ENCODE measurements around the gene UBASH3B. TPM values are rescaled to one million over a fixed set of nuclear protein-coding genes. Genes with fewer than 3 reads are reported as not detected.

Gene UBASH3B
- total and polyA plus RNA-seq, 9 donors, result 0.31 to 5.9 (median 1.8) TPM

DNA sequence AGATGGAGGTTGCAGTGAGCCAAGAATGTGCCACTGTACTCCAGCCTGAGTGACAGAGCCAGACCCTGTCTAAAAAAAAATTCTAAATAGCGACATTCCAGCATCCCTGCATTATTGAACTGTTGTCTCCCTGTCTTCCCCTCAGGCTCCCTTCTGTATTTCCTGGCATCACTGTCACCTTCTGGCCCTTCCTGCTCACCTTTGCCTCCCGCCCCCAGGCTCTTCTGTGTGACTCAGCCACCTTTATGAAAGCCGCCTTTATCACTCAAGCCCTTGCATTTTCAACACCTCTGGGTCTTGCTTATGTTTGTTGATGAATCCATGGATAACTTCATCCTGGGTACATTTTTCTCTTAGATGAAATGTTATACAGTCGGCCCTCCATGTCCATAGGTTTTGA lies 21.1 kb downstream of the UBASH3B start:
- no peaks in the 10 kb centered on the region for H3K9me3 ChIP-seq
- H3K27me3 ChIP-seq, result no peaks in the 10 kb centered on the region
- TF ChIP-seq, protein P1, sequence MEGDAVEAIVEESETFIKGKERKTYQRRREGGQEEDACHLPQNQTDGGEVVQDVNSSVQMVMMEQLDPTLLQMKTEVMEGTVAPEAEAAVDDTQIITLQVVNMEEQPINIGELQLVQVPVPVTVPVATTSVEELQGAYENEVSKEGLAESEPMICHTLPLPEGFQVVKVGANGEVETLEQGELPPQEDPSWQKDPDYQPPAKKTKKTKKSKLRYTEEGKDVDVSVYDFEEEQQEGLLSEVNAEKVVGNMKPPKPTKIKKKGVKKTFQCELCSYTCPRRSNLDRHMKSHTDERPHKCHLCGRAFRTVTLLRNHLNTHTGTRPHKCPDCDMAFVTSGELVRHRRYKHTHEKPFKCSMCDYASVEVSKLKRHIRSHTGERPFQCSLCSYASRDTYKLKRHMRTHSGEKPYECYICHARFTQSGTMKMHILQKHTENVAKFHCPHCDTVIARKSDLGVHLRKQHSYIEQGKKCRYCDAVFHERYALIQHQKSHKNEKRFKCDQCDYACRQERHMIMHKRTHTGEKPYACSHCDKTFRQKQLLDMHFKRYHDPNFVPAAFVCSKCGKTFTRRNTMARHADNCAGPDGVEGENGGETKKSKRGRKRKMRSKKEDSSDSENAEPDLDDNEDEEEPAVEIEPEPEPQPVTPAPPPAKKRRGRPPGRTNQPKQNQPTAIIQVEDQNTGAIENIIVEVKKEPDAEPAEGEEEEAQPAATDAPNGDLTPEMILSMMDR (IDR thresholded peaks at IDR 0.05), result no peak
- TF ChIP-seq EP300 (IDR thresholded peaks at IDR 0.05), result no peak
- no peak for TF ChIP-seq POLR2A (IDR thresholded peaks at IDR 0.05)
- no peak overlapping the region for H3K4me3 ChIP-seq
- H3K36me3 ChIP-seq, result no peaks in the 10 kb centered on the region
- H3K27ac ChIP-seq, result no peak overlapping the region
- intact Hi-C loops (cut with DNase I), result no loop called here
- DNase-seq, result no peak
- no peaks in the 10 kb centered on the region for H3K4me1 ChIP-seq (ENCODE audit: insufficient read depth)
- WGBS, 3 donors, result 93 to 96% (median 96%) methylated on average over 4 of the region's 4 CpGs

DNA sequence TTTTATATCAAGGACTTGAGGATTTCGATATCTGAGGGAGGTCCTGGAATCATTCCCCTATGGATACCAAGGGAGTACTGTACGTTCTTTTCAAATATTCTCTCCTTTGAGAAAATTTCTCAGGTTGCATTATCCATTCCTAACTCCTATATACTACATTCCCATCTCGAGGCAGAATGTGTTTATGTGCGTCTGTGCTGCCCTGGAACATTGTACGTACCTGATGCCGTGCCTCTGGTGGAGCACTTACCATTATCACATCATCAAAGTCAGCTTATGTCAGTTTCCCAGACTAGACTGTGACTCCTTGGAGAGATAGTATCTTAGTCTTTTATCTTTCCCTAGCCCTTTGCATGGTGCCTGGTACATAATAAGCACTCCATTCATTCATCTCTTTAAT lies 21.7 kb downstream of the UBASH3B start:
- no peak for DNase-seq
- 84 to 90% (median 86%) methylated on average over 6 of the region's 6 CpGs for WGBS, 3 donors
- H3K9me3 ChIP-seq, result no peaks in the 10 kb centered on the region
- TF ChIP-seq EP300 (IDR thresholded peaks at IDR 0.05) (no peak), POLR2A (IDR thresholded peaks at IDR 0.05) (no peak)
- TF ChIP-seq, protein P1 (IDR thresholded peaks at IDR 0.05), result no peak
- no peaks in the 10 kb centered on the region for H3K36me3 ChIP-seq
- no peak overlapping the region for H3K27ac ChIP-seq
- no peaks in the 10 kb centered on the region for H3K27me3 ChIP-seq
- no peaks in the 10 kb centered on the region for H3K4me1 ChIP-seq (ENCODE audit: insufficient read depth)
- intact Hi-C loops (cut with DNase I), result no loop called here
- H3K4me3 ChIP-seq, result no peak overlapping the region

DNA sequence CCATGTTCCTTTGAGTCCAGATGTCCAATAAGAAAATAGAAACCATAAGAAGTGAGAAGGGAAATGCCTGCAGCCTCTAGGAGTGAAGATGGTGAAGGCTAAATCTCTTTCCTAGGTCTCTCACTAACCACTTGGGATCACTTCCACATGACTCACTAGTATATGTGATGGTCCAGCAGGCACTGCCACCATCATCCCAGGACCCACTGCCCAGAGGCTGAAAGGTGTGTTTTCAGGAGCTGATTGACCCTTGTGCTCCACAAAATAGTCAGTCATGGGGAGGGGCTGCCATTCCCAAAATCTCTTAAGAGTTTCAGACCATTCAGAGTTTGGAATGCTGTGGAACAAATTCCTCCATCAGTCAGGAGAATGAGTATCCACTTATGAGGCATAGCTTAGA lies 22.9 kb downstream of the UBASH3B start:
- intact Hi-C loops (cut with DNase I), result no loop called here
- no peak for TF ChIP-seq POLR2A (IDR thresholded peaks at IDR 0.05)
- TF ChIP-seq, protein P1 (IDR thresholded peaks at IDR 0.05), result no peak
- no peak for TF ChIP-seq EP300 (IDR thresholded peaks at IDR 0.05)
- Histone ChIP-seq H3K27me3 (no peaks in the 10 kb centered on the region), H3K36me3 (no peaks in the 10 kb centered on the region), H3K9me3 (no peaks in the 10 kb centered on the region), H3K27ac (no peak overlapping the region), H3K4me3 (no peak overlapping the region), H3K4me1 (ENCODE audit: insufficient read depth) (no peaks in the 10 kb centered on the region)
- no peak for DNase-seq

DNA sequence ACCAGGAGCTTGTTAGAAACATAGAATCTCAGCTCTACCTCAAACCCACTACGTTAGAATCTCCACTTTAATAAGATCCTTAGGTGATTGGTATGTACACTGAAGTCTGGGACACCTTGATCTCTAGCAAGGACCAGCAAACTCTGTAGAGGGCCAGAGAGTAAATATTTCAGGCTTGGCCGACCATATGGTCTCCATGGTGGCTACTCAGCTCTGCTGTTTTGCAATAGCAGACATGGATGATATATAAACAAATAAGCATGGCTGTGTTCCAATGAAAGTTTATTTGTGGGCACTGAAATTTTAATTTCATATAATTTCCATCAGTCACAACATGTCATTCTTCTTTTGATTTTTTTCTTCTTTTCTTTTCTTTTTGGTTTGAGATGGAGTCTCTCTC lies 23.9 kb downstream of the UBASH3B start:
- 83 to 90% (median 84%) methylated on average over 2 of the region's 2 CpGs for WGBS, 3 donors
- Histone ChIP-seq H3K27me3 (no peaks in the 10 kb centered on the region), H3K4me1 (ENCODE audit: insufficient read depth) (no peaks in the 10 kb centered on the region), H3K4me3 (no peak overlapping the region), H3K27ac (no peak overlapping the region), H3K36me3 (no peaks in the 10 kb centered on the region), H3K9me3 (no peaks in the 10 kb centered on the region)
- DNase-seq, result no peak
- TF ChIP-seq, protein P1 (IDR thresholded peaks at IDR 0.05), result no peak
- TF ChIP-seq EP300 (IDR thresholded peaks at IDR 0.05) (no peak), POLR2A (IDR thresholded peaks at IDR 0.05) (no peak)
- intact Hi-C loops (cut with DNase I), result no loop called here

DNA sequence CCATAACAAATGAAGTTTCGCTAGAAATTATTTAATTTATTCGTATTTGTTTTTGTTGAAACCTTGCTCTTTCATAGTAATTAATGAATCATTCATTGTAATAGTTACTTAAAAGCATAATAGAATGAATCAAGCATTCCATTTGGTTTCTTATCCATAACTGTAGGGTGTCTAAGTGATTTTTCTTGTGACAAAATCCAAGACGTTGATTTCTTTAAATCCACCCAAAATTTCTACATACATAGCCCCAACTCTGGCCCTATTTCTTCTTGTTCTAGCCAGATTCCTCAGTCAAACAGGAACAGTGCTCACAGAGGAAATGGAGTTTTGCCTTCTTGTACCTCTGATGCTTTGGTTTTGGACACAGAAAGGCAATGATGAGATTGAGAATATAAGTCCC lies 25.5 kb downstream of the UBASH3B start:
- DNase-seq, result no peak
- Histone ChIP-seq H3K9me3 (no peaks in the 10 kb centered on the region), H3K4me1 (ENCODE audit: insufficient read depth) (no peaks in the 10 kb centered on the region), H3K36me3 (no peaks in the 10 kb centered on the region), H3K27ac (no peak overlapping the region), H3K4me3 (no peak overlapping the region), H3K27me3 (no peaks in the 10 kb centered on the region)
- 56 to 73% (median 69%) methylated on average over 3 of the region's 3 CpGs for WGBS, 3 donors
- intact Hi-C loops (cut with DNase I), result no loop called here
- TF ChIP-seq, protein P1 (IDR thresholded peaks at IDR 0.05), result no peak
- TF ChIP-seq POLR2A (IDR thresholded peaks at IDR 0.05) (no peak), EP300 (IDR thresholded peaks at IDR 0.05) (no peak)
